Uterus (tissue), 4 donors: Measurements from ENCODE around the gene RAB11FIP3. TPM values are rescaled to one million over a fixed set of nuclear protein-coding genes. Genes with fewer than 3 reads are reported as not detected.
A peak's percentile ranks its signal among the peaks of the same experiment; 100 is the strongest.

Experiments
- DNase-seq, 2 donors: peaks; one replicate each; pipeline ENCODE4 v3.0.0-alpha.2; 2019 to 2020
- H3K27ac ChIP-seq, 2 donors: fragments of 200-600 bp; sonication (generic); 1 replicate in 1 of 2; 2 replicates in 1 of 2; pipeline ENCODE4 v1.5.1; 2016 to 2018
- H3K27me3 ChIP-seq, 2 donors: fragments of 200-600 bp; sonication (generic); one replicate each; pipeline ENCODE4 v1.5.1; 2018 to 2019; ENCODE audit warnings: control low read depth in 1 of 2
- H3K36me3 ChIP-seq, 2 donors: fragments of 200-600 bp; sonication (generic); one replicate each; pipeline ENCODE4 v1.5.1; 2019; ENCODE audit warnings: control low read depth in 1 of 2
- H3K4me1 ChIP-seq, 2 donors: fragments of 200-600 bp; sonication (generic); one replicate each; pipeline ENCODE4 v1.5.1; 2018 to 2019; ENCODE audit warnings: control low read depth in 1 of 2
- H3K4me3 ChIP-seq, 2 donors: fragments of 200-600 bp; sonication (generic); 1 replicate in 1 of 2; 2 replicates in 1 of 2; pipeline ENCODE4 v1.5.1; 2018 to 2019; ENCODE audit warnings: mild to moderate bottlenecking in 1 of 2
- H3K9me3 ChIP-seq, 2 donors: fragments of 200-600 bp; sonication (generic); one replicate each; pipeline ENCODE4 v1.5.1; 2019; ENCODE audit warnings: control low read depth in 1 of 2
- POLR2A ChIP-seq, 2 donors: fragments of 450-650 bp; IDR thresholded peaks; one replicate each; pipeline ENCODE4 v1.6.1; 2016; ENCODE audit warnings: antibody characterized with exemption in 2 of 2, mild to moderate bottlenecking in 1 of 2, moderate library complexity in 1 of 2
- intact Hi-C: fragments of 100-400 bp; cut with DNase I; formaldehyde crosslinking; loops from one replicate; pipeline ENCODE4 v1.15.1; 2023; ENCODE audit warnings: low total_unique reads
- total RNA-seq, 4 donors: library from RNA; depleted of rRNA in 3 of 4; stranded (reverse); fragments of >200 nt in 3 of 4; gene quantifications; one replicate each; pipeline versions ENCODE4 v1.1.0 to v1.2.4, GENCODE V29; 2014 to 2023
- TF ChIP-seq, protein P1 (sequence below), 4 experiments: fragments of 200-600 bp in 2 of 4; fragments of 450-650 bp in 2 of 4; sonication (generic) in 2 of 4; IDR thresholded peaks; one replicate each; pipeline ENCODE4 v1.5.1; 2016 to 2019; ENCODE audit warnings: antibody characterized with exemption in 4 of 4, mild to moderate bottlenecking in 2 of 4, moderate library complexity in 1 of 4
- donor health status: DM: yes; HTN: yes; CAD: no.

The RAB11FIP3 gene
- total RNA-seq, 4 donors from 2014 or later = 10.5 to 75.0 (median 49.4) TPM

- DNase-seq = peak; percentile 64 to 79
- intact Hi-C loops = no loop called here
- Histone ChIP-seq H3K4me3 (no peak overlapping the region), H3K27ac (no peak overlapping the region), H3K27me3 (no peaks in the 10 kb centered on the region), H3K36me3 (no peaks in the 10 kb centered on the region), H3K4me1 (no peaks in the 10 kb centered on the region), H3K9me3 (no peaks in the 10 kb centered on the region)
- TF ChIP-seq POLR2A (IDR thresholded peaks at IDR 0.05) = no peak
- TF ChIP-seq, protein P1, sequence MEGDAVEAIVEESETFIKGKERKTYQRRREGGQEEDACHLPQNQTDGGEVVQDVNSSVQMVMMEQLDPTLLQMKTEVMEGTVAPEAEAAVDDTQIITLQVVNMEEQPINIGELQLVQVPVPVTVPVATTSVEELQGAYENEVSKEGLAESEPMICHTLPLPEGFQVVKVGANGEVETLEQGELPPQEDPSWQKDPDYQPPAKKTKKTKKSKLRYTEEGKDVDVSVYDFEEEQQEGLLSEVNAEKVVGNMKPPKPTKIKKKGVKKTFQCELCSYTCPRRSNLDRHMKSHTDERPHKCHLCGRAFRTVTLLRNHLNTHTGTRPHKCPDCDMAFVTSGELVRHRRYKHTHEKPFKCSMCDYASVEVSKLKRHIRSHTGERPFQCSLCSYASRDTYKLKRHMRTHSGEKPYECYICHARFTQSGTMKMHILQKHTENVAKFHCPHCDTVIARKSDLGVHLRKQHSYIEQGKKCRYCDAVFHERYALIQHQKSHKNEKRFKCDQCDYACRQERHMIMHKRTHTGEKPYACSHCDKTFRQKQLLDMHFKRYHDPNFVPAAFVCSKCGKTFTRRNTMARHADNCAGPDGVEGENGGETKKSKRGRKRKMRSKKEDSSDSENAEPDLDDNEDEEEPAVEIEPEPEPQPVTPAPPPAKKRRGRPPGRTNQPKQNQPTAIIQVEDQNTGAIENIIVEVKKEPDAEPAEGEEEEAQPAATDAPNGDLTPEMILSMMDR (IDR thresholded peaks at IDR 0.05) = peak in 3 of 4 experiments; percentile 48 to 66 (median 52)
Observed at GRCh38 chr16:546909-547770, 121.7 kb downstream of the RAB11FIP3 start.

DNA sequence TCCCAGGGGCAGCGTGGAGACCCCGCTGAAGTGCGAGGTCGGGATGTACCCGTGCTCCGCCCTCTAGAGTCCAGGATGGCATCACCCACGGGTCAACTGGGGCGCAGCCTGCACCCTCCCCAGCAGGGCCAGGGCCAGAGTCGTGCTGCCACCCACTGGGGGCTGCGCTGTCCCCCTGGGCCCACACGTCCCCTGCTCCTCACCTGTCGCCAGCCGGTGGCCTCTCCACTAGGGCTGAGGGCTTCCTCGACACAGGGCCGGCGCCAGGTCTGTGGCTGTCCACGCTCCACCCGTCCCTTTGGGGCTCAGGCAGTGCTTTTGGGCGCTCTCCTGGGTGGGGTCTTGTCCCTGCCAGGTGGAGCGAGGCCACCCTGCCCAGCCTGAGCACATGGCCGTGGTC is 123.1 kb downstream of the RAB11FIP3 start:
- no peak overlapping the region for H3K27ac ChIP-seq
- DNase-seq = no peak
- intact Hi-C loops = no loop called here
- TF ChIP-seq, protein P1 (IDR thresholded peaks at IDR 0.05) = no peak
- TF ChIP-seq POLR2A (IDR thresholded peaks at IDR 0.05) = no peak
- H3K27me3 ChIP-seq = no peaks in the 10 kb centered on the region
- no peak overlapping the region for H3K4me3 ChIP-seq
- H3K9me3 ChIP-seq = no peaks in the 10 kb centered on the region
- no peaks in the 10 kb centered on the region for H3K36me3 ChIP-seq
- H3K4me1 ChIP-seq = no peaks in the 10 kb centered on the region

- intact Hi-C loops = no loop called here
- no peaks in the 10 kb centered on the region for H3K36me3 ChIP-seq
- H3K27me3 ChIP-seq = no peaks in the 10 kb centered on the region
Observed at GRCh38 chr16:549544-550263, 124.3 kb downstream of the RAB11FIP3 start.

DNA sequence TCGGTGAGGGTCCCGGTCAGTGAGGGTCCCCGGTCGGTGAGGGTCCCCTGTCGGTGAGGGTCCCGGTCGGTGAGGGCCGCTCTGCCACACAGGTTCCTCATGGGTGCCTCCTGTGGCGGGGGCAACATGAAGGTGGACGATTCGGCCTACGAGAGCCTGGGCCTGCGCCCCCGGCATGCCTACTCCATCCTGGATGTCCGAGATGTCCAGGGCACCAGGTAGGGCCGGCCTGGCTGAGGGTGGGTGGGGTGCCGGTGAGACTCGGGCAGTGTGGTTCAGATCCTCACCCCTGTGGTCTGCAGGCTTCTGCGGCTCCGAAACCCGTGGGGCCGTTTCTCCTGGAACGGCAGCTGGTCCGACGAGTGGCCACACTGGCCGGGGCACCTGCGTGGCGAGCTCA is 125.8 kb downstream of the RAB11FIP3 start:
- Histone ChIP-seq H3K4me3 (no peak overlapping the region), H3K4me1 (no peaks in the 10 kb centered on the region), H3K36me3 (no peaks in the 10 kb centered on the region), H3K27me3 (no peaks in the 10 kb centered on the region), H3K9me3 (no peaks in the 10 kb centered on the region), H3K27ac (no peak overlapping the region)
- DNase-seq = no peak
- no peak for TF ChIP-seq POLR2A (IDR thresholded peaks at IDR 0.05)
- TF ChIP-seq, protein P1 (IDR thresholded peaks at IDR 0.05) = no peak
- intact Hi-C loops = no loop called here

More at GRCh38 chr16:549544-550263, 124.3 kb downstream of the RAB11FIP3 start:
- TF ChIP-seq, protein P1 (IDR thresholded peaks at IDR 0.05) = no peak
- no peak for TF ChIP-seq POLR2A (IDR thresholded peaks at IDR 0.05)
- no peak overlapping the region for H3K4me3 ChIP-seq
- H3K27ac ChIP-seq = no peak overlapping the region
- no peaks in the 10 kb centered on the region for H3K9me3 ChIP-seq
- H3K4me1 ChIP-seq = no peaks in the 10 kb centered on the region
- DNase-seq = no peak

DNA sequence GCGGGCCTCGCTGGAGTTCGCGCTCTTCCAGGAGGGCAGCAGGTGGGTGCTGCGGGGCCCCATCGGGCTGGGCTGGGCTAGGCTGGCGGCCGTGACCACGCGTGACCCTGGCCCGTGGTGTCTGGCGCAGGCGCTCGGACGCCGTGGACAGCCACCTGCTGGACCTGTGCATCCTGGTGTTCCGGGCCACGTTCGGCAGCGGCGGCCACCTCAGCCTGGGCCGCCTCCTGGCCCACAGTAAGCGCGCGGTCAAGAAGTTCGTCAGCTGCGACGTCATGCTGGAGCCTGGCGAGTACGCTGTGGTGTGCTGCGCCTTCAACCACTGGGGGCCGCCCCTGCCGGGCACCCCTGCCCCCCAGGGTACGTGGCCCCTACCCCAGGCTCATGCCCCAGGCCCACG is 126.7 kb downstream of the RAB11FIP3 start:
- no peak for TF ChIP-seq POLR2A (IDR thresholded peaks at IDR 0.05)
- TF ChIP-seq, protein P1 (IDR thresholded peaks at IDR 0.05) = no peak
- intact Hi-C loops = no loop called here
- DNase-seq = no peak
- H3K27me3 ChIP-seq = no peaks in the 10 kb centered on the region
- H3K4me3 ChIP-seq = no peak overlapping the region
- H3K36me3 ChIP-seq = no peaks in the 10 kb centered on the region
- no peak overlapping the region for H3K27ac ChIP-seq
- H3K9me3 ChIP-seq = no peaks in the 10 kb centered on the region
- no peaks in the 10 kb centered on the region for H3K4me1 ChIP-seq
